Cardiac muscle cell (in vitro differentiated cells and primary cell): ENCODE measurements around the gene ALS2CL. TPM values are rescaled to one million over a fixed set of nuclear protein-coding genes. Genes with fewer than 3 reads are reported as not detected.

Source experiments
- DNase-seq, 2 donors: peaks; one replicate each; pipeline versions ENCODE4 v3.0.0 to v3.0.0-alpha.2; 2010 to 2017; ENCODE audit warnings: low read depth in 1 of 2, low spot score in 1 of 2
- H3K27ac ChIP-seq: fragments of 200-600 bp; sonication (generic); 2 replicates; pipeline ENCODE4 v1.5.1; 2016
- H3K27me3 ChIP-seq: fragments of 200-600 bp; sonication (generic); 2 replicates; pipeline ENCODE4 v1.6.0; 2016; ENCODE audit warnings: control low read depth
- H3K36me3 ChIP-seq: fragments of 200-600 bp; sonication (generic); 2 replicates; pipeline ENCODE4 v1.5.1; 2016; ENCODE audit warnings: control low read depth
- H3K4me1 ChIP-seq: fragments of 200-600 bp; sonication (generic); 2 replicates; pipeline ENCODE4 v1.8.1; 2017; ENCODE audit warnings: low read depth, mild to moderate bottlenecking, mixed run types
- H3K4me3 ChIP-seq: fragments of 200-600 bp; sonication (generic); 2 replicates; pipeline ENCODE4 v1.5.1; 2016; ENCODE audit warnings: mild to moderate bottlenecking
- H3K9me3 ChIP-seq: fragments of 200-600 bp; sonication (generic); 2 replicates; pipeline ENCODE4 v1.5.1; 2017; ENCODE audit warnings: low read depth, mild to moderate bottlenecking, control low read depth
- CTCF ChIP-seq: IDR thresholded peaks from 2 replicates; pipeline ENCODE4 v1.5.1; 2012; ENCODE audit warnings: low read depth, mild to moderate bottlenecking, low read length
- polyA plus RNA-seq: library from polyadenylated mRNA; unstranded; fragments of >200 nt; fragmentation: Nextera tagmentation; extraction: Ambion mirVana; gene quantifications from 2 replicates; pipeline ENCODE4 v1.2.1, GENCODE V29; 2016
- total RNA-seq: library from RNA; depleted of rRNA; stranded (reverse); fragments of >200 nt; gene quantifications from 2 replicates; pipeline ENCODE4 v1.2.3, GENCODE V29; 2016

The ALS2CL gene
- total and polyA plus RNA-seq, 2 experiments from 2014 or later = 2.2 to 11.4 TPM

GRCh38 chr3:46711305-46711704, 17.8 kb upstream of the ALS2CL start:
- Histone ChIP-seq H3K36me3 (no peaks in the 10 kb centered on the region), H3K4me3 (no peak overlapping the region), H3K4me1 (peaks cover 9% of the 10 kb centered on the region), H3K9me3 (no peaks in the 10 kb centered on the region), H3K27ac (no peak overlapping the region), H3K27me3 (no peaks in the 10 kb centered on the region)
- DNase-seq = no peak
- TF ChIP-seq CTCF = no peak

GRCh38 chr3:46710671-46711295, 17.3 kb upstream of the ALS2CL start:
- Histone ChIP-seq H3K27ac (no peak overlapping the region), H3K4me1 (peaks cover 9% of the 10 kb centered on the region), H3K4me3 (no peak overlapping the region), H3K36me3 (no peaks in the 10 kb centered on the region), H3K9me3 (no peaks in the 10 kb centered on the region), H3K27me3 (no peaks in the 10 kb centered on the region)
- no peak for TF ChIP-seq CTCF
- DNase-seq = no peak

GRCh38 chr3:46710229-46710628, 16.8 kb upstream of the ALS2CL start:
- H3K4me3 ChIP-seq = no peak overlapping the region
- H3K27me3 ChIP-seq = no peaks in the 10 kb centered on the region
- H3K27ac ChIP-seq = no peak overlapping the region
- H3K9me3 ChIP-seq = no peaks in the 10 kb centered on the region
- TF ChIP-seq CTCF = no peak
- no peaks in the 10 kb centered on the region for H3K36me3 ChIP-seq
- peaks cover 9% of the 10 kb centered on the region for H3K4me1 ChIP-seq
- DNase-seq = no peak

- Histone ChIP-seq H3K4me3 (no peak overlapping the region), H3K27ac (no peak overlapping the region), H3K27me3 (no peaks in the 10 kb centered on the region), H3K4me1 (peaks cover 9% of the 10 kb centered on the region), H3K36me3 (no peaks in the 10 kb centered on the region), H3K9me3 (no peaks in the 10 kb centered on the region)
- DNase-seq = no peak
- TF ChIP-seq CTCF = no peak
Measured at GRCh38 chr3:46709721-46710120, 16.2 kb upstream of the ALS2CL start.

GRCh38 chr3:46709157-46709654, 15.7 kb upstream of the ALS2CL start:
- Histone ChIP-seq H3K4me1 (peaks cover 9% of the 10 kb centered on the region), H3K27me3 (no peaks in the 10 kb centered on the region)

More at GRCh38 chr3:46709157-46709654, 15.7 kb upstream of the ALS2CL start:
- Histone ChIP-seq H3K4me3 (no peak overlapping the region), H3K9me3 (no peaks in the 10 kb centered on the region), H3K36me3 (no peaks in the 10 kb centered on the region), H3K27ac (no peak overlapping the region)
- DNase-seq = no peak
- TF ChIP-seq CTCF = no peak
